Fibroblast of pulmonary artery (primary cell): Measurements from ENCODE around the gene EIF4G1.

Experiments used
- DNase-seq: peaks from one replicate; pipeline ENCODE4 v3.0.0-alpha.2; 2010; ENCODE audit warnings: low read depth
- H3K4me3 ChIP-seq: replicated peaks from 2 replicates; pipeline ENCODE4 v1.5.1; 2011; ENCODE audit warnings: low read depth, mild to moderate bottlenecking, control low read depth, low read length, moderate library complexity
- TF ChIP-seq, protein P1 (sequence below): IDR thresholded peaks from 2 replicates; pipeline ENCODE4 v1.5.1; 2011; ENCODE audit warnings: mild to moderate bottlenecking, control low read depth, low read length, inconsistent platforms; ENCODE audit errors: missing control alignments

The EIF4G1 gene

DNA sequence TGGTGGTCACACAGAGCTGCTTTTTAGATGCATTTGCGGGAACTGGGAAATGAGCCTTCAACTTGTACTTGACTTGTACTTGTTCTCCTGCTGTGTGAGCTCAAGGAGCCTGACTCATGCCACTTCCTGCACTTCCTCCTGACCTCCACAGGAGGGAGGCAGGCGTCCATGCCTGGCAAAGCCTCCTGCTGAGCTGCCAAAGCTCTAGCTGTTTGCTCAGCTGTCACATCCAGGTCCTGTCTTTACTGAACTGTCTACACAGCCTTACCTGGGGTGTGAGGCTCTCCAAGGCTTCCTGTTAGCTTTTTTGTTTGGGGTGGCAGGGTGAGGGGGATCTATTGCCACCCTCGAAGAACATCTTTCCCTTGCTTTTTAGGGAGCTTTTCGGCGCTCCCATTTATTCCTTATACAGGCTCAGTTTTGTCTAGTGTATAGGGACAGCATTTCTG, 57.2 kb downstream of the EIF4G1 start:
- H3K4me3 ChIP-seq = no peak overlapping the region
- DNase-seq = peak; percentile 92

GRCh38 chr3:184372296-184372821, 58.0 kb downstream of the EIF4G1 start:
- no peak for DNase-seq
- TF ChIP-seq, protein P1, sequence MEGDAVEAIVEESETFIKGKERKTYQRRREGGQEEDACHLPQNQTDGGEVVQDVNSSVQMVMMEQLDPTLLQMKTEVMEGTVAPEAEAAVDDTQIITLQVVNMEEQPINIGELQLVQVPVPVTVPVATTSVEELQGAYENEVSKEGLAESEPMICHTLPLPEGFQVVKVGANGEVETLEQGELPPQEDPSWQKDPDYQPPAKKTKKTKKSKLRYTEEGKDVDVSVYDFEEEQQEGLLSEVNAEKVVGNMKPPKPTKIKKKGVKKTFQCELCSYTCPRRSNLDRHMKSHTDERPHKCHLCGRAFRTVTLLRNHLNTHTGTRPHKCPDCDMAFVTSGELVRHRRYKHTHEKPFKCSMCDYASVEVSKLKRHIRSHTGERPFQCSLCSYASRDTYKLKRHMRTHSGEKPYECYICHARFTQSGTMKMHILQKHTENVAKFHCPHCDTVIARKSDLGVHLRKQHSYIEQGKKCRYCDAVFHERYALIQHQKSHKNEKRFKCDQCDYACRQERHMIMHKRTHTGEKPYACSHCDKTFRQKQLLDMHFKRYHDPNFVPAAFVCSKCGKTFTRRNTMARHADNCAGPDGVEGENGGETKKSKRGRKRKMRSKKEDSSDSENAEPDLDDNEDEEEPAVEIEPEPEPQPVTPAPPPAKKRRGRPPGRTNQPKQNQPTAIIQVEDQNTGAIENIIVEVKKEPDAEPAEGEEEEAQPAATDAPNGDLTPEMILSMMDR = no peak
- no peak overlapping the region for H3K4me3 ChIP-seq

More for the DNA sequence above, 57.2 kb downstream of the EIF4G1 start:
- TF ChIP-seq, protein P1 = peak; percentile 100

DNA sequence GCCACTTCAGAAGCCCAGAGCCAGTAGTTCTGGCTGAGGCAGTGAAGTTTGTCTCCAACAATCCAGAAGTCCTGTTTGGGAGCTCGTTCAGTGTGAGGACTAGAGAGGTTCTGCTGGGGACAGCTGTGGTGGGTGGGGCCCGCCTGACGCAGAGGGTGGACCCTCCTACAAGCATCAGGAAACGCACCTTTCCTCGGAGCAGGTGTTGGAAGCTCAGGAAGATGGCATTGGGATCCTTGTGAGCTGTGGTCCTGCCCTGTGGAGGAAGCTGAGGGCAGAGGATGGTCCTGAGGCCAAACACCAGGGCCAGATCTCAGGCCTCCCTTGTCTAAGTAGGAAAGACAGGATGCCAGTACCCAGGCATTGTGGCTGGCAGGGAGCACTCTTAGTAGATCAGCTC, 58.5 kb downstream of the EIF4G1 start:
- DNase-seq = no peak
- H3K4me3 ChIP-seq = no peak overlapping the region
- TF ChIP-seq, protein P1 = no peak

DNA sequence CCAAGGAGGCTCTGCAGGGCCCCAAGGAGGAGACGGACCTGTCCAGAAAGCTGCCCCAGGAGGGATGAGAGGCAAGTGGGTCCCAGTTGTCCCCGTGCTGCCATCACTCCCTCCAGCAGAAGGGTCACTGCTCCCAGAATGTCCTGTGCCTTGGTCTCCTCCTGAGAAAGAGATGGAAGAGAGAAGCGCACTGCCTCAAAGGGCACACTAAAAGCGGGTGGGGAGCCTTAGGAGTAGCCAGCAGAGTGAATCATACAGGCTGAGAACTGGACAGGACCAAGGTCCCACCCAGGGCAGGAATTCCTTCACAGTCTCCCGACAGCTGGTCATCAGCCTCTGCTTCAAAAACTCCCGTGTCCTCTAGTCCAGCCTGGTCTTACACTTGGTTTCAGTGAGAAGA, 59.0 kb downstream of the EIF4G1 start:
- no peak overlapping the region for H3K4me3 ChIP-seq
- TF ChIP-seq, protein P1 = no peak
- DNase-seq = peak; percentile 30

GRCh38 chr3:184375747-184376461, 61.5 kb downstream of the EIF4G1 start:
- H3K4me3 ChIP-seq = no peak overlapping the region
- TF ChIP-seq, protein P1 = no peak
- DNase-seq = no peak

GRCh38 chr3:184377374-184377773, 63.0 kb downstream of the EIF4G1 start:
- DNase-seq = no peak
- TF ChIP-seq, protein P1 = no peak
- no peak overlapping the region for H3K4me3 ChIP-seq
